Activated naive CD4-positive, alpha-beta T cell treated with anti-CD3 and anti-CD28 coated beads for 36 hours (primary cell): ENCODE results near the gene ARRDC1. TPM values are rescaled to one million over a fixed set of nuclear protein-coding genes. Genes with fewer than 3 reads are reported as not detected.
"Not testable (repeated sequence)": the region's sequence is repeated elsewhere in the genome, so short reads cannot be mapped to it uniquely, and the experiment has no call there.

ENCODE experiments used
- CTCF ChIA-PET: fragments of 350-600 bp; sonication (Branson Sonifier 250); formaldehyde crosslinking; loops from one replicate; lab custom pipeline; 2021; ENCODE audit warnings: antibody characterized with exemption; lab: Charles Lee
- DNase-seq: peaks from one replicate; pipeline ENCODE4 v3.0.0-alpha.2; 2020
- H3K27ac Mint-ChIP-seq: one replicate; pipeline ENCODE4 v1.8.0; 2021; ENCODE audit warnings: mild to moderate bottlenecking, mixed read lengths
- H3K27me3 Mint-ChIP-seq: one replicate; pipeline ENCODE4 v1.8.0; 2021; ENCODE audit warnings: low read depth, mixed read lengths
- H3K36me3 Mint-ChIP-seq: one replicate; pipeline ENCODE4 v1.8.0; 2021; ENCODE audit warnings: low read depth, mixed read lengths
- H3K4me1 Mint-ChIP-seq: one replicate; pipeline ENCODE4 v1.8.0; 2021; ENCODE audit warnings: low read depth, mixed read lengths
- H3K4me3 Mint-ChIP-seq: one replicate; pipeline ENCODE4 v1.8.0; 2021; ENCODE audit warnings: mild to moderate bottlenecking, moderate library complexity, mixed read lengths
- H3K9me3 Mint-ChIP-seq: one replicate; pipeline ENCODE4 v1.8.0; 2021; ENCODE audit warnings: mixed read lengths
- intact Hi-C: fragments of 100-400 bp; cut with micrococcal nuclease; formaldehyde crosslinking; loops from one replicate; pipeline ENCODE4 v1.15.1; 2023
- total RNA-seq, 2 experiments: library from RNA; stranded (reverse); gene quantifications; one replicate each; pipeline ENCODE4 v1.2.3, GENCODE V29; 2021

The ARRDC1 gene
- total RNA-seq, 2 experiments from 2014 or later: 19.1 to 21.4 TPM

DNA sequence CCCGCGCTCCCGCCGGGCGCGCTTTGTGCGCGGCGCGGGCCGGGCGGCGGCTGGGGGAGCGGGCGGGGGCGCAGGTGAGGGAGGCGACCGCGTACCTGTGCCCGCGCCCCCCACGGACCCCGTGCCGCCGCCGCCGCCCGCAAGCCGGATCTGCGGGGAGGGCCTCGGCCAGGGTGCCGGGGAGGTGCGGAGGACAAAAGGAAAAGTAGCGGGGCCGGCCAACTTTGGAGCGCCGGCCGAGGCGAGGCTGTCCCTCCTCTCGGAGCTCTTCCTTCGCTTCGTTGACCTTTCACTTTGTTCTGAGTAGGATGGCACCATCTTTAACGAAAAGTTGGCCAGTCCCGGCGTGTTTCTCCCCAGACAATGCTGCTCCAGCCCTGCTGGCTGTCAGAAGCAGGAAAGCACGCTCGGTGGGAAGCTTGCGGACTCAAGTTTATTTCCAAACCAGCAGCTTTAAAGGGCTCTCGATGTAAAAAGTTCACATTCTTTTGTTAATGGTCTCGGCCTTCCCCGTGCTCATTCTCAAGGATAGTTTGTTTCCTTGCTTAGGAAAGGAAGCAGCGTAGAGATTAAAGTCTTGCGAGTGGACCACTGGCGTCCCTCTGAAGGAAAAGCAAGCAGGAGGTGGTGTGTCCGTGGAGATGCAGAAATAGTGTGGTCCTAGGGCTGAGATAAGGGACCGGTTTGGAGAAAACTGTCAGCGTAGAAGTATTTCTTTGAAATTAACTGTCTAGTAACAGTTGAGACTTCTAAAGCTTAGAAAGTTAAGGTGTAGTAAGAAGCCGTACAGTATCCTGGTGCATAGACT lies 14.0 kb downstream of the ARRDC1 start:
- CTCF ChIA-PET: interaction anchor here (0.8 to 1.4 kb wide), 2 partner anchors 30 to 82 kb away, joined by 3 to 7 read pairs; no protein-coding TSS in a partner anchor
- intact Hi-C loops: loop anchor here (1.0 to 2.0 kb wide), 3 partner anchors 9 to 29 kb away; partner anchors contain the start of gene ZMYND19

DNA sequence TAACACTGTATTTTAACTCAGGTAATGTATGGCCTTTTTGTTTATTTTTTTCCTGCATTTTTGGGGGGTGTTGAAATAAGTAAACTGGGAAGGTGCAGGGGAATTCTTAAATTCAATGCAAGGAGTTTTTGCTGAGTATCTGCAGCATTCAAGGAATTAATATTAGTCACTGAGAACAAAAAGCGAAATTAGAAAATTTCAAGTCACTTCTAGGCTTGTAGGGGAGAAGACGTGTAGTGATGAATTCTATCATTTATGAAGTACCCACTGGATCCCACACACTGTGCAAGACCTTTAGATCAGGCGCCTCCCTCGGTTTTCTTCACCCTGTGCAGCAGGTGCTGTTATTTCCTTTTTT lies 14.5 kb downstream of the ARRDC1 start:
- Mint-ChIP-seq H3K36me3 (peaks cover 16% of the 10 kb centered on the region), H3K4me1 (peaks cover 47% of the 10 kb centered on the region), H3K4me3 (peak overlapping the region; percentile 93), H3K9me3 (no peaks in the 10 kb centered on the region), H3K27ac (peak overlapping the region; percentile 85), H3K27me3 (no peaks in the 10 kb centered on the region)
- CTCF ChIA-PET: interaction anchor here (0.8 to 1.4 kb wide), 2 partner anchors 30 to 82 kb away, joined by 3 to 7 read pairs; no protein-coding TSS in a partner anchor
- no peak for DNase-seq
- intact Hi-C loops: loop anchor here (1.0 kb wide), 1 partner anchor 8 kb away; no protein-coding TSS in a partner anchor

More for the DNA sequence above, 14.0 kb downstream of the ARRDC1 start:
- H3K36me3 Mint-ChIP-seq: peaks cover 18% of the 10 kb centered on the region
- H3K27me3 Mint-ChIP-seq: no peaks in the 10 kb centered on the region
- H3K4me3 Mint-ChIP-seq: peak overlapping the region; percentile 93
- peaks cover 42% of the 10 kb centered on the region for H3K4me1 Mint-ChIP-seq
- DNase-seq: peak; percentile 49
- H3K27ac Mint-ChIP-seq: peak overlapping the region; percentile 85
- H3K9me3 Mint-ChIP-seq: no peaks in the 10 kb centered on the region

DNA sequence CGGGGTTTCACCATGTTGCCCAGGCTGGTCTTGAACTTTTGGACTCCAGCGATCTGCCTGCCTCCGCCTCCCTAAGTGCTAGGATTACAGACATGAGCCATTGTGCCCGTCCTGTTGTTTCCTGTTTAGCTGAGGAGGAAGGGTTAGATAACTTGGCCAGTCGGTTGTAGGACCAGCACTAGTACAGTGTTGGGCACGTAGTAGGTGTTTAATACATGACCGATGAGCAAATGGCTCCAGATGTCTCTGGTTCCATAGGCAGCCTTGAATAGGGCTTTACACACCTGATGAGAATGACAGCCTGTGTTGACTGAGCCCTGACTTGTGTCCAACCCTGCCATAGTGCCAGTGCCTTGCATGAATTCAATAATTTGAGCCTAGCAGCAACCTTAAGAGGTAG lies 15.1 kb downstream of the ARRDC1 start:
- H3K27me3 Mint-ChIP-seq: no peaks in the 10 kb centered on the region
- no peak overlapping the region for H3K27ac Mint-ChIP-seq
- DNase-seq: no peak
- CTCF ChIA-PET: interaction anchor here (0.8 to 1.0 kb wide), 3 partner anchors 8 to 29 kb away, joined by 3 to 7 read pairs (median 5); no protein-coding TSS in a partner anchor
- peaks cover 18% of the 10 kb centered on the region for H3K36me3 Mint-ChIP-seq
- intact Hi-C loops: loop anchor here (1.0 kb wide), 1 partner anchor 8 kb away; no protein-coding TSS in a partner anchor
- H3K4me1 Mint-ChIP-seq: peaks cover 52% of the 10 kb centered on the region
- H3K4me3 Mint-ChIP-seq: peak overlapping the region; percentile 14
- H3K9me3 Mint-ChIP-seq: no peaks in the 10 kb centered on the region

DNA sequence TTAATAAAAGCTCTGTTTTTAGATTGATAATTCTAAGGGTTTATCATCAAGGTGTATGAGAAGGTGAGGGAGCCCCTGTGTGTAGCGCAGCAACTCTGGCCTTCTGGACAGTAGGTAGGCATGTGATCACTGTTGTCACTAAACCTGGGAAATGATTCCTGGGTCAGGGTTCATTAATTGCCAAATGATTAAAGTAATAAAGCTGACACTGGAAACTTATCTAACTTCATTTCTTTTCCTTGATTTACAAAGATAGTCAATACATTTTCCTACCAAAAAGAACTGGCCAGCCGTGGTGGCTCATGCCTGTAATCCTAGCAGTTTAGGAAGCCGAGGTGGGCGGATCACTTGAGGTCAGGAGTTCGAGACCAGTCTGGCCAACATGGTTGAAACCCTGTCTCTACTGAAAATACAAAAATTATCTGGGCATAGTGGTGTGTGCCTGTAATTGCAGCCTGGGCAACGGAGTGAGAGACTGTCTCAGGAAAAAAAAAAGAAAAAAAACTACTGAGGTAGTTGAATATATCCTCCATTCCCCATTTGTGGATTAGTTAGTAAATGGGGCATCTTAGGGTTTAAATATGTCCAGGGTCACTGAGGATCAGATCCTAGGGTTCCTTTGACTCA lies 15.8 kb downstream of the ARRDC1 start:
- Mint-ChIP-seq H3K4me3 (peak overlapping the region; percentile 27), H3K27ac (no peak overlapping the region), H3K9me3 (no peaks in the 10 kb centered on the region), H3K4me1 (peaks cover 53% of the 10 kb centered on the region), H3K27me3 (no peaks in the 10 kb centered on the region), H3K36me3 (peaks cover 18% of the 10 kb centered on the region)
- no peak for DNase-seq
- intact Hi-C loops: no loop called here
- CTCF ChIA-PET: interaction anchor here (0.7 to 1.0 kb wide), 3 partner anchors 7 to 17 kb away, joined by 3 to 5 read pairs (median 4); no protein-coding TSS in a partner anchor

DNA sequence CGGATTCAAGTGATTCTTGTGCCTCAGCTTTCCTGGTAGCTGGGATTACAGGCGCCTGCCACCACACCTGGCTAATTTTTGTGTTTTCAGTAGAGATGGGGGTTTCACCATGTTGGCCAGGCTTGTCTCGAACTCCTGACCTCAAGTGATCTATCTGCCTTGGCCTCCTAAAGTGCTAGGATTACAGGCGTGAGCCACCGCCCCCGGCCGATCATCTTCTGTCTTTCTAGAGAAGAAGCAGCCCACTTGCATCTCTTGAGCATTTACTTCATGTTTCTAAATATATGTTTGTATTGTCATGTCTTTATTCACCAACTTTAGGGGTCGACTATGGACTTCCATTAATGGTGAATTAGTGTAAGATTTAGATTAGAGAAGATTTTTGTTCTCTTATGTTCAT lies 16.7 kb downstream of the ARRDC1 start:
- DNase-seq, H3K27me3 Mint-ChIP-seq, H3K9me3 Mint-ChIP-seq, CTCF ChIA-PET, H3K4me3 Mint-ChIP-seq, intact Hi-C loops: not testable (repeated sequence)
- Mint-ChIP-seq H3K4me1 (peaks cover 55% of the 10 kb centered on the region), H3K36me3 (peaks cover 16% of the 10 kb centered on the region), H3K27ac (peak overlapping the region; percentile 37)

DNA sequence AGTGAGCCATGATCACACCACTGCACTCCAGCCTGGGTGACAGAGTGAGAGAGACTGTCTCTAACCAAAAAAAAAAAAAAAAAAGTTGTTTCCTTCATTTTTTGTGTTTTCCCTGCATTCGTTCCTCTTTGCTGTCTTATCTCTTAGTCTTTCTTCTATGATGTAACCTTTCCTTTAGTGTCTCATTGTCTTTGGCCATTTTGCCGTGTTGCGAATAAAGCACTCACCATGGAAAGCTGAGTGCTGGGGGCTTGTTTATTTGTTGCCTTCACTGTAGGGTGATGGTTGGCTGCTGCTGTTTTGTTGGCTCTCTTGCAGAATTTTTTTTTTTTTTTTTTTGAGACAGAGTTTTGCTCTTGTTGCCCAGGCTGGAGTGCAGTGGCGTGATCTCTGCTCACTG lies 21.0 kb downstream of the ARRDC1 start:
- no peak overlapping the region for H3K4me3 Mint-ChIP-seq

DNA sequence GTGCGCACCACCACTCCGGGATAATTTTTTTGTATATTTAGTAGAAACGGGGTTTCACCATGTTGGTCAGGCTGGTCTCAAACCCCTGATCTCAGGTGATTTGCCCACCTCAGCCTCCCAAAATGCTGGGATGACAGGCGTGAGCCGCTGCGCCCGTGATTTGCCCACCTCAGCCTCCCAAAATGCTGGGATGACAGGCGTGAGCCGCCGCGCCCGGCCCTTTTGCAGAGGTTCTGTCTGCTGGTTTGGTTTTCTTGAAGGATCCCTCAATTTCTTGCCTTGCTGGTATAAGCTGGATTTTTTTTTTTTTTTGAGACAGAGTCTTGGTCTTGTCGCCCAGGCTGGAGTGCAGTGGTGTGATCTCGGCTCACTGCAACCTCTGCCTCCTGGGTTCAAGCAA lies 21.9 kb downstream of the ARRDC1 start:
- CTCF ChIA-PET: interaction anchor here (0.6 kb wide), 1 partner anchor 13 kb away, joined by 3 read pairs; no protein-coding TSS in a partner anchor
- H3K27me3 Mint-ChIP-seq, H3K36me3 Mint-ChIP-seq, H3K27ac Mint-ChIP-seq, intact Hi-C loops, H3K4me3 Mint-ChIP-seq, DNase-seq, H3K9me3 Mint-ChIP-seq: not testable (repeated sequence)
- peaks cover 65% of the 10 kb centered on the region for H3K4me1 Mint-ChIP-seq

More for the DNA sequence above, 21.0 kb downstream of the ARRDC1 start:
- Mint-ChIP-seq H3K27me3 (no peaks in the 10 kb centered on the region), H3K27ac (no peak overlapping the region), H3K4me1 (peaks cover 62% of the 10 kb centered on the region), H3K36me3 (peaks cover 9% of the 10 kb centered on the region), H3K9me3 (no peaks in the 10 kb centered on the region)
- no peak for DNase-seq
- intact Hi-C loops: no loop called here
- CTCF ChIA-PET: no interaction called here

DNA sequence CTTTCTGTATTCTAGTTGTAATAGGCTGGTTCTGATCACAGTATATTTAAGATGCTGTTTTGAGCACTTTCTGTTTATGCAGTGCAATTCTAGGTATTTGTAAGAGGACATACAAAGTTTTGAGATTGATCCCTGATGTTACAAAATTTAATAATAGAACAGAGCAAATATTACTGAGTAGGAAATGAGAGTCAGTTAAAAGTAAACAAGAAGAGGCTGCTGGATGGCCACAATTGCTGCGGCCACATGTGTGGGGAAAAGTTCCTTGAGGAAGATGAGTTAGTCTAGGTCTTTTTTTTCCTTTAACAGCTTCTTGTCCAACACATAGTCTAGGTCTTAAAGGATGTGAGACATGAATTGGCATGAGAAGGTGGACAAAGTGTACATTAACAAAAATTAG lies 24.6 kb downstream of the ARRDC1 start:
- Mint-ChIP-seq H3K4me1 (peaks cover 72% of the 10 kb centered on the region), H3K4me3 (no peak overlapping the region), H3K9me3 (no peaks in the 10 kb centered on the region), H3K27me3 (no peaks in the 10 kb centered on the region), H3K36me3 (peaks cover 4% of the 10 kb centered on the region), H3K27ac (no peak overlapping the region)
- CTCF ChIA-PET: interaction anchor here (0.7 to 1.5 kb wide), 2 partner anchors 9 to 10 kb away, joined by 3 read pairs; no protein-coding TSS in a partner anchor
- intact Hi-C loops: no loop called here
- no peak for DNase-seq

DNA sequence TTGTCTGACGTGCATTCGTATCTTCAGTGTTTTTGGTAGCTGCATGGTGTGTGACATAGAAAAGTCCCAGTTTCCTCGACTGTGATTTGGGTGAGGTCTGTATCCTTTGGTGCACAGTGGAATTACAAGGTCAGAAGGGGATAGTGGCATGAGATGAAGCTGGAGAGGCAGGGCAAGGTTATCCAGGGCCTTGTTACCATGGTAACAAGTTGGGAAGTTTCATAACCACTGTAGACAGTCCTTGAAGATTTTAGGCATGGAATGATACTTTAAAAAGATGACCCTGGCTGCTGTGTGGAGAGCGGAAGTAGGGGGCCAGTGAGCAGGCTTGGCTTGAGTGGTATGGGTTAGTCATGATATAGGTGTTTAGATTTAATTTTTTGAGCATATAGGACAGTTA lies 25.2 kb downstream of the ARRDC1 start:
- H3K4me1 Mint-ChIP-seq: peaks cover 67% of the 10 kb centered on the region
- no peak overlapping the region for H3K27ac Mint-ChIP-seq

DNA sequence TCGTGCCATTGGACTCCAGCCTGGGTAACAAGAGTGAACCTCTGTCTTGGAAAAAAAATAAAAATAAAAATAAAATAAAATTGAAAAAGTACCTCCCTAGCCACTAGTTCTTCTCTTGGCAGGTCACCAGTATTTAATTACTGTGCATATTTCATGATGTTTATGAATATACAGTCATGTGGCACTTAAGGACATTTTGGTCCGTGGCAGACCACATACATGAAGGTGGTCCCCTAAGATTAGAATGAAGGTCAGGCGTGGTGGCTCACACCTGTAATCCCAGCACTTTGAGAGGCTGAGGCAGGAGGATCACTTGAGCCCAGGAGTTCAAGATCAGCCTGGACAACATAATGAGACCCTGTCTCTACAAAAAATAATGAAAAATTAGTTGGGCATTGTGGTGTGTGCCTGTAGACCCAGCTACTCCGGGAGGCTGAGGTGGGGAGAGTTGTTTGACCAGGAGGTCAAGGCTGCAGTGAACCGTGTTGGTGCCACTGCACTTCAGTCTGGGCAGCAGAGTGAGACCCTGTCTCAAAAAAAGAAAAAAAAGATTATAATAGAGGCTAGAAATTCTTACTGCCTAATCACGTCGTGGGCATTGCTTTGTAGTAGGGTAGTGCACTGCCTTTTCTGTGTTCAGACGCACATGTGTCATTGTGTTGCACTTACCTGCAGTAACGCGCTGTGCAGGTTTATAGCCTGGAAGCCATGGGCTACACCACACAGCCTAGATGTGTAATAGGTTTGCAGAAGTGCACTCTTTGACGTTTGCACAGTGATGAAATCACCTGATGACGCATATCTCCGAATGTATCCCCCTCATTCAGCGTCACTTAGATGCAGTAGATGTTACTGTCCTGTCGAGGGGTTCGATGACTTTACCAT lies 26.1 kb downstream of the ARRDC1 start:
- Mint-ChIP-seq H3K27ac (no peak overlapping the region), H3K4me1 (peaks cover 70% of the 10 kb centered on the region), H3K9me3 (no peaks in the 10 kb centered on the region), H3K27me3 (no peaks in the 10 kb centered on the region), H3K36me3 (peaks cover 4% of the 10 kb centered on the region), H3K4me3 (no peak overlapping the region)
- CTCF ChIA-PET: interaction anchor here (1.5 kb wide), 1 partner anchor 11 kb away, joined by 3 read pairs; no protein-coding TSS in a partner anchor
- intact Hi-C loops: no loop called here
- DNase-seq: no peak

More for the DNA sequence above, 25.2 kb downstream of the ARRDC1 start:
- no peak overlapping the region for H3K4me3 Mint-ChIP-seq
- no peaks in the 10 kb centered on the region for H3K9me3 Mint-ChIP-seq
- intact Hi-C loops: no loop called here
- DNase-seq: no peak
- CTCF ChIA-PET: interaction anchor here (1.5 kb wide), 1 partner anchor 10 kb away, joined by 3 read pairs; no protein-coding TSS in a partner anchor
- H3K27me3 Mint-ChIP-seq: no peaks in the 10 kb centered on the region
- H3K36me3 Mint-ChIP-seq: peaks cover 2% of the 10 kb centered on the region

DNA sequence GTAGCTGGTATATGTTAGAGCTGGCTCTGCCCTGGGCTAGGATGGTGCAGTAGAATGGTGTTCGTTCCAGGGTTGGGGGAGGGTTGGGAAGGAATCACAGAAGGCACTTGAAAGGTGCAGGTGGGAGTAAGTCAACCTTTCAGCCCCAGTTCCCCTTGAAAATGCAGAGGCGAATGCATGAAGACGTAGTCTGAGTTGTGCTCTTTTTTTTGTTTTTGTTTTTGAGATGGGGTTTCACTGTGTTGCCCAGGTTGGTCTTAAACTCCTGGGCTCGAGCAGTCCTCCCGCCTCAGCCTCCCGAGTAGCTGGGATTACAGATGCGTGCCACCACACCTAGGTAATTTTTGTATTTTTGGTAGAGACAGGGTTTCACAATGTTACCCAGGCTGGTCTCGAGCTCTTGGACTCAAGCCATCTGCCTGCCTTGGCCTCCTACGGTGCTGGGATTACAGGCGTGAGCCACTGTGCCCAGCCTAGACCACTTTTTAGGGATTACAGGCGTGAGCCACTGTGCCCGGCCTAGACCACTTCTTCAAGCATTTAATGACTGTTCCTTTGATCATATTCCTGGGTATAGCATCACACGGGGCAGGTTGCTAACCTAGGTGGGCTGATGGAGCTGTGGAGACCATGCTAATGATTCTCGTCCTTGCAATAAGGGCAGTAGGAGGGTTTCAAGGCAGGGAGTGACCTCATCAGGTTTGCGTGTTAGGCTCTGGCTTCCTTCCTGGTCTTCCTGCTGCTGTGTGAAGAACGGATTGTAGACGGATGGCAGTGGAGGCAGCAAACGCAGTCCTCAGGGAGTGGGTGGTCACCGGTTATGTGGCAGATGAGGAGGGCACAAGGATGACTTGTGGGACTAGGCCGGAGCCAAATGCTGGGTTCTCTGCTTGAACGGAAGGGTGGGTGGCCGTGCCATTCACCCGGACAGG lies 27.0 kb downstream of the ARRDC1 start:
- Mint-ChIP-seq H3K27me3 (no peaks in the 10 kb centered on the region), H3K4me1 (peaks cover 70% of the 10 kb centered on the region), H3K4me3 (no peak overlapping the region), H3K36me3 (peaks cover 4% of the 10 kb centered on the region), H3K9me3 (no peaks in the 10 kb centered on the region), H3K27ac (no peak overlapping the region)
- DNase-seq: no peak
- CTCF ChIA-PET: interaction anchor here (0.7 kb wide), 1 partner anchor 10 kb away, joined by 3 read pairs; no protein-coding TSS in a partner anchor
- intact Hi-C loops: no loop called here
